Measurements from ENCODE around the gene KCMF1.

GRCh38 chr2:84942964-84943421 lies 28.0 kb upstream of the KCMF1 start:
- TF ChIP-seq TAF1 (IDR thresholded peaks at IDR 0.05; ENCODE audit: borderline replicate concordance, low read depth, low read length) (no peak), GABPA (IDR thresholded peaks at IDR 0.05; ENCODE audit: low read depth) (no peak)
